Small intestine (tissue), 7 donors: ENCODE data around the gene GPAM. TPM values are rescaled to one million over a fixed set of nuclear protein-coding genes. Genes with fewer than 3 reads are reported as not detected.

Experiments
- DNase-seq, 2 donors: peaks; one replicate each; pipeline versions ENCODE4 v3.0.0 to v3.0.0-alpha.2; 2013
- FAIRE-seq: peaks from 2 replicates; lab custom pipeline; 2012; peaks lifted over from hg19 to GRCh38; lab: Jason Lieb, UNC
- H3K27ac ChIP-seq, 3 donors: one replicate each; pipeline ENCODE4 v1.5.1; 2013; ENCODE audit warnings: low read length in 2 of 3, mild to moderate bottlenecking in 2 of 3, control low read depth in 1 of 3, inconsistent platforms in 1 of 3, low read depth in 1 of 3, moderate library complexity in 1 of 3
- H3K27me3 ChIP-seq, 3 donors: one replicate each; pipeline ENCODE4 v1.6.1; 2013; ENCODE audit warnings: low read length in 3 of 3, inconsistent platforms in 1 of 3; ENCODE audit not compliant: control insufficient read depth in 3 of 3, insufficient read depth in 3 of 3
- H3K36me3 ChIP-seq, 3 donors: one replicate each; pipeline ENCODE4 v1.6.1; 2013; ENCODE audit warnings: low read length in 3 of 3, inconsistent platforms in 1 of 3, low read depth in 1 of 3, mild to moderate bottlenecking in 1 of 3, moderate library complexity in 1 of 3; ENCODE audit not compliant: control insufficient read depth in 3 of 3, insufficient read depth in 2 of 3
- H3K4me1 ChIP-seq, 3 donors: one replicate each; pipeline ENCODE4 v1.6.1; 2013; ENCODE audit warnings: low read length in 2 of 3, inconsistent platforms in 1 of 3, low read depth in 1 of 3, mild to moderate bottlenecking in 1 of 3, moderate library complexity in 1 of 3; ENCODE audit not compliant: control insufficient read depth in 3 of 3, insufficient read depth in 2 of 3
- H3K4me3 ChIP-seq, 3 donors: one replicate each; pipeline ENCODE4 v1.5.1; 2013; ENCODE audit warnings: low read length in 3 of 3, control low read depth in 1 of 3, inconsistent platforms in 1 of 3, low read depth in 1 of 3, mild to moderate bottlenecking in 1 of 3, moderate library complexity in 1 of 3
- H3K9me3 ChIP-seq, 2 donors: one replicate each; pipeline ENCODE4 v1.6.1; 2013; ENCODE audit warnings: low read depth in 1 of 2, low read length in 1 of 2; ENCODE audit not compliant: control insufficient read depth in 2 of 2, insufficient read depth in 1 of 2
- WGBS, 3 donors: extraction: QIAGEN DNeasy Blood & Tissue Kit; methylation state at CpG; one replicate each; pipeline ENCODE4 v1.1.7; 2013; 5-methylcytosine and 5-hydroxymethylcytosine counted together
- polyA plus RNA-seq, 4 donors: library from polyadenylated mRNA; stranded (reverse) in 3 of 4; unstranded in 1 of 4; fragments of 200-250 nt in 3 of 4; fragments of 120-200 nt in 1 of 4; gene quantifications; one replicate each; pipeline versions ENCODE4 v1.2.1 to v1.2.3, GENCODE V29; 2013
- donor health status: healthy with polysubstance abuse.
- donor health status: control.
- donor health status: control.
- donor health status: Bipolar disorder and iron deficiency.
- donor health status: healthy.

Gene GPAM
- polyA plus RNA-seq, 4 donors, result 1.1 to 24.6 (median 11.7) TPM

- FAIRE-seq (no peak), DNase-seq (no peak)
- no peaks in the 10 kb centered on the region for H3K4me1 ChIP-seq
- no peaks in the 10 kb centered on the region for H3K36me3 ChIP-seq
- no peak overlapping the region for H3K27ac ChIP-seq
- H3K9me3 ChIP-seq, result no peaks in the 10 kb centered on the region
- 72 to 85% (median 76%) methylated on average over 4 of the region's 4 CpGs for WGBS, 3 donors
- no peak overlapping the region for H3K4me3 ChIP-seq
- H3K27me3 ChIP-seq, result no peaks in the 10 kb centered on the region
Observed at GRCh38 chr10:112213836-112214235, 30.3 kb upstream of the GPAM start.

GRCh38 chr10:112213098-112213823, 29.7 kb upstream of the GPAM start:
- H3K4me1 ChIP-seq, result no peaks in the 10 kb centered on the region
- H3K9me3 ChIP-seq, result no peaks in the 10 kb centered on the region
- no peak overlapping the region for H3K4me3 ChIP-seq
- WGBS, 3 donors, result 73 to 84% (median 75%) methylated on average over 3 of the region's 3 CpGs
- no peak overlapping the region for H3K27ac ChIP-seq
- DNase-seq, result no peak
- no peak for FAIRE-seq
- H3K27me3 ChIP-seq, result no peaks in the 10 kb centered on the region
- H3K36me3 ChIP-seq, result no peaks in the 10 kb centered on the region

GRCh38 chr10:112210666-112211065, 27.1 kb upstream of the GPAM start:
- Histone ChIP-seq H3K27ac (no peak overlapping the region), H3K4me1 (no peaks in the 10 kb centered on the region), H3K4me3 (no peak overlapping the region), H3K27me3 (no peaks in the 10 kb centered on the region), H3K36me3 (no peaks in the 10 kb centered on the region), H3K9me3 (no peaks in the 10 kb centered on the region)
- whole genome bisulfite sequencing, 3 donors, result 81 to 86% (median 85%) methylated on average over 4 of the region's 4 CpGs
- no peak for DNase-seq
- FAIRE-seq, result no peak

- Histone ChIP-seq H3K27ac (no peak overlapping the region), H3K36me3 (no peaks in the 10 kb centered on the region), H3K9me3 (no peaks in the 10 kb centered on the region), H3K27me3 (no peaks in the 10 kb centered on the region), H3K4me3 (no peak overlapping the region), H3K4me1 (no peaks in the 10 kb centered on the region)
- FAIRE-seq (no peak), DNase-seq (no peak)
- WGBS, 3 donors, result 72 to 87% (median 77%) methylated on average over 7 of the region's 7 CpGs
Observed at GRCh38 chr10:112209684-112210131, 26.1 kb upstream of the GPAM start.

- Histone ChIP-seq H3K4me1 (no peaks in the 10 kb centered on the region), H3K27ac (no peak overlapping the region), H3K9me3 (no peaks in the 10 kb centered on the region), H3K4me3 (no peak overlapping the region), H3K27me3 (no peaks in the 10 kb centered on the region), H3K36me3 (no peaks in the 10 kb centered on the region)
- no peak for FAIRE-seq
- DNase-seq, result no peak
- WGBS, 3 donors, result 80 to 94% (median 93%) methylated on average over 6 of the region's 6 CpGs
Observed at GRCh38 chr10:112208997-112209396, 25.4 kb upstream of the GPAM start.

- DNase-seq (no peak), FAIRE-seq (no peak)
- WGBS, 3 donors, result 63 to 74% (median 73%) methylated on average over 4 of the region's 4 CpGs
- Histone ChIP-seq H3K27me3 (no peaks in the 10 kb centered on the region), H3K27ac (no peak overlapping the region), H3K36me3 (no peaks in the 10 kb centered on the region), H3K9me3 (no peaks in the 10 kb centered on the region), H3K4me1 (no peaks in the 10 kb centered on the region), H3K4me3 (no peak overlapping the region)
Observed at GRCh38 chr10:112208292-112208691, 24.7 kb upstream of the GPAM start.

GRCh38 chr10:112203328-112204076, 19.9 kb upstream of the GPAM start:
- 73 to 77% (median 76%) methylated on average over 4 of the region's 4 CpGs for WGBS, 3 donors
- Histone ChIP-seq H3K4me3 (no peak overlapping the region), H3K27me3 (peaks cover 0 to 2% (median 0%) of the 10 kb centered on the region in 3 donors), H3K4me1 (no peaks in the 10 kb centered on the region), H3K27ac (no peak overlapping the region), H3K9me3 (no peaks in the 10 kb centered on the region), H3K36me3 (no peaks in the 10 kb centered on the region)
- FAIRE-seq, result no peak
- no peak for DNase-seq

- H3K27me3 ChIP-seq, result peaks cover 0 to 2% (median 0%) of the 10 kb centered on the region in 3 donors
- H3K4me3 ChIP-seq, result no peak overlapping the region
- H3K36me3 ChIP-seq, result no peaks in the 10 kb centered on the region
- H3K9me3 ChIP-seq, result no peaks in the 10 kb centered on the region
- FAIRE-seq, result no peak
- no peak overlapping the region for H3K27ac ChIP-seq
- 74 to 84% (median 75%) methylated on average over 6 of the region's 6 CpGs for WGBS, 3 donors
- no peak for DNase-seq
- no peaks in the 10 kb centered on the region for H3K4me1 ChIP-seq
Observed at GRCh38 chr10:112202561-112203241, 19.1 kb upstream of the GPAM start.
